H9 (cell line): ENCODE data around the gene S100A16. TPM values are rescaled to one million over a fixed set of nuclear protein-coding genes. Genes with fewer than 3 reads are reported as not detected.
"Not testable (repeated sequence)": the region's sequence is repeated elsewhere in the genome, so short reads cannot be mapped to it uniquely, and the experiment has no call there.

ENCODE experiments used
- DNase-seq: peaks from one replicate; pipeline ENCODE4 v3.0.0-alpha.2; 2017
- H2AFZ ChIP-seq: one replicate; pipeline ENCODE4 v1.6.1; 2013; ENCODE audit warnings: mild to moderate bottlenecking, low read length, control low read depth, moderate library complexity
- H2AK5ac ChIP-seq: 2 replicates; pipeline ENCODE4 v1.6.1; 2013; ENCODE audit warnings: low read length, control low read depth, mixed read lengths; ENCODE audit not compliant: insufficient read length
- H2BK120ac ChIP-seq: one replicate; pipeline ENCODE4 v1.6.1; 2013; ENCODE audit warnings: low read depth, mild to moderate bottlenecking, low read length, control low read depth, inconsistent platforms; ENCODE audit not compliant: poor library complexity, severe bottlenecking
- H2BK12ac ChIP-seq: 2 replicates; pipeline ENCODE4 v1.6.1; 2013; ENCODE audit warnings: low read length, control low read depth, mixed read lengths, low read depth; ENCODE audit not compliant: insufficient read length
- H2BK15ac ChIP-seq: 2 replicates; pipeline ENCODE4 v1.6.1; 2013; ENCODE audit warnings: low read depth, low read length, control low read depth
- H2BK20ac ChIP-seq: one replicate; pipeline ENCODE4 v1.6.1; 2013; ENCODE audit warnings: low read depth, mild to moderate bottlenecking, low read length, control low read depth, inconsistent platforms; ENCODE audit not compliant: poor library complexity, severe bottlenecking
- H2BK5ac ChIP-seq: 2 replicates; pipeline ENCODE4 v1.6.1; 2013; ENCODE audit warnings: low read length, control low read depth, mixed read lengths; ENCODE audit not compliant: insufficient read length
- H3K14ac ChIP-seq: 2 replicates; pipeline ENCODE4 v1.6.1; 2013; ENCODE audit warnings: low read length, control low read depth; ENCODE audit not compliant: insufficient read depth
- H3K18ac ChIP-seq: 2 replicates; pipeline ENCODE4 v1.6.1; 2013; ENCODE audit warnings: low read depth, mild to moderate bottlenecking, mixed read lengths, low read length, control low read depth; ENCODE audit not compliant: insufficient read length
- H3K23ac ChIP-seq: 2 replicates; pipeline ENCODE4 v1.6.1; 2013; ENCODE audit warnings: low read length, control low read depth, mixed read lengths, low read depth; ENCODE audit not compliant: insufficient read length
- H3K23me2 ChIP-seq: 2 replicates; pipeline ENCODE4 v1.6.1; 2013; ENCODE audit warnings: low read depth, mild to moderate bottlenecking, mixed read lengths, low read length, control low read depth; ENCODE audit not compliant: insufficient read length, poor library complexity, severe bottlenecking
- H3K27ac ChIP-seq: 2 replicates; pipeline ENCODE4 v1.5.1; 2013; ENCODE audit warnings: low read length, control low read depth, mixed read lengths, low read depth; ENCODE audit not compliant: insufficient read length
- H3K27me3 ChIP-seq: 2 replicates; pipeline ENCODE4 v1.6.1; 2013; ENCODE audit warnings: low read length, control low read depth, inconsistent platforms; ENCODE audit not compliant: insufficient read depth
- H3K4ac ChIP-seq: 2 replicates; pipeline ENCODE4 v1.6.1; 2013; ENCODE audit warnings: low read depth, mild to moderate bottlenecking, control low read depth, inconsistent platforms, low read length, moderate library complexity
- H3K4me1 ChIP-seq: 2 replicates; pipeline ENCODE4 v1.6.1; 2013; ENCODE audit warnings: low read length, control low read depth, inconsistent platforms; ENCODE audit not compliant: insufficient read depth
- H3K4me2 ChIP-seq: 2 replicates; pipeline ENCODE4 v1.6.1; 2013; ENCODE audit warnings: low read length, control low read depth, mixed read lengths; ENCODE audit not compliant: insufficient read length, insufficient read depth
- H3K56ac ChIP-seq: 2 replicates; pipeline ENCODE4 v1.6.1; 2013; ENCODE audit warnings: low read depth, mild to moderate bottlenecking, mixed read lengths, low read length, control low read depth; ENCODE audit not compliant: insufficient read length
- H3K79me1 ChIP-seq: 2 replicates; pipeline ENCODE4 v1.6.1; 2013; ENCODE audit warnings: low read depth, mild to moderate bottlenecking, moderate library complexity, low read length, control low read depth, inconsistent platforms; ENCODE audit not compliant: insufficient read depth, poor library complexity, severe bottlenecking
- H3K79me2 ChIP-seq: 2 replicates; pipeline ENCODE4 v1.6.1; 2013; ENCODE audit warnings: low read length, control low read depth, inconsistent platforms; ENCODE audit not compliant: insufficient read depth
- H3K9ac ChIP-seq: 2 replicates; pipeline ENCODE4 v1.6.1; 2013; ENCODE audit warnings: low read length, control low read depth, mixed read lengths; ENCODE audit not compliant: insufficient read length; ENCODE audit errors: extremely low read depth
- H3K9me3 ChIP-seq: one replicate; pipeline ENCODE4 v1.6.1; 2013; ENCODE audit warnings: low read depth, low read length, inconsistent platforms; ENCODE audit not compliant: control insufficient read depth
- H3T11ph ChIP-seq: one replicate; pipeline ENCODE4 v1.6.1; 2013; ENCODE audit warnings: mild to moderate bottlenecking, low read length, control low read depth, inconsistent platforms
- H4K20me1 ChIP-seq: one replicate; pipeline ENCODE4 v1.6.1; 2013; ENCODE audit not compliant: control insufficient read depth, insufficient read length, insufficient read depth
- H4K5ac ChIP-seq: 2 replicates; pipeline ENCODE4 v1.6.1; 2013; ENCODE audit warnings: low read depth, mild to moderate bottlenecking, mixed read lengths, low read length, control low read depth; ENCODE audit not compliant: insufficient read length
- H4K8ac ChIP-seq: replicated peaks from 2 replicates; pipeline ENCODE4 v1.6.1; 2013; ENCODE audit warnings: low read length, control low read depth, mixed read lengths, low read depth; ENCODE audit not compliant: insufficient read length
- H4K91ac ChIP-seq: 2 replicates; pipeline ENCODE4 v1.6.1; 2013; ENCODE audit warnings: low read depth, mild to moderate bottlenecking, moderate library complexity, mixed read lengths, low read length, control low read depth; ENCODE audit not compliant: insufficient read length
- H3K27ac Mint-ChIP-seq, 3 experiments: 2 replicates in 2 of 3; 3 replicates in 1 of 3; pipeline ENCODE4 v1.8.0; 2020 to 2021; ENCODE audit warnings: mixed read lengths in 3 of 3, mild to moderate bottlenecking in 1 of 3, moderate library complexity in 1 of 3
- H3K27me3 Mint-ChIP-seq: 2 replicates; pipeline ENCODE4 v1.8.0; 2021; ENCODE audit warnings: low read depth, mild to moderate bottlenecking, moderate library complexity, mixed read lengths
- H3K36me3 Mint-ChIP-seq, 3 experiments: 2 replicates in 2 of 3; 3 replicates in 1 of 3; pipeline ENCODE4 v1.8.0; 2020 to 2021; ENCODE audit warnings: low read depth in 3 of 3, mixed read lengths in 3 of 3; ENCODE audit not compliant: insufficient read depth in 1 of 3
- H3K4me1 Mint-ChIP-seq, 2 experiments: 2 replicates each; pipeline ENCODE4 v1.8.0; 2020; ENCODE audit warnings: mixed read lengths in 2 of 2
- H3K4me3 Mint-ChIP-seq, 2 experiments: 2 replicates in 1 of 2; 3 replicates in 1 of 2; pipeline ENCODE4 v1.8.0; 2020 to 2021; ENCODE audit warnings: mild to moderate bottlenecking in 2 of 2, mixed read lengths in 2 of 2, moderate library complexity in 1 of 2
- H3K9me3 Mint-ChIP-seq, 2 experiments: 2 replicates in 1 of 2; 3 replicates in 1 of 2; pipeline ENCODE4 v1.8.0; 2020; ENCODE audit warnings: mild to moderate bottlenecking in 2 of 2, mixed read lengths in 2 of 2, moderate library complexity in 1 of 2
- CTCF ChIP-seq: fragments of 200-600 bp; sonication (generic); conservative IDR thresholded peaks from 3 replicates; pipeline ENCODE4 v1.8.0; 2021; ENCODE audit warnings: antibody characterized with exemption, mild to moderate bottlenecking
- WGBS: extraction: QIAGEN DNeasy Blood & Tissue Kit; methylation state at CpG from one replicate; pipeline ENCODE4 v1.1.7; 2013; ENCODE audit warnings: missing lambda C conversion rate, low lambda C conversion rate, mixed read lengths; ENCODE audit not compliant: insufficient read length; ENCODE audit errors: extremely low coverage; 5-methylcytosine and 5-hydroxymethylcytosine counted together
- total RNA-seq: library from RNA; stranded (reverse); gene quantifications from 2 replicates; pipeline ENCODE4 v1.2.1, GENCODE V29; 2021

Gene S100A16
- total RNA-seq, 1 experiment from 2014 or later = 8.0 TPM

DNA sequence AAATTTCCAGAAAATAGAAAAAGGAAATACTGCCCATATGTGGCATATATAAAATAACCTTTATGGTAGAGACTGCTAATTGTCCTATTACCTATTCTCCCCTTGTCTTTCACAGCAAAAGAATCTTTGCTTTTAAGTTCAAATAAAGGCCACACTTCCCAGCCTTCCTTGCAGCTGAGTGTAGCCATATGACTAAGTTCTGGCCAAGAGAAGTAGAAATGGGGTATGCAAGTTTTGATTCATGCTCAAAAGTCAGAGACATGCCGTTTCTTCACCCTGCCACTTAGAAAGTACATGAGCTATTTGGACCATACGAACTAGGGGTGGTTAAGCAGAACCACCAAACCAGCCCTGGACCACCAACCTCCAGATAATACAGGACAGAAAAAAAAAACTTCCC is 29.0 kb downstream of the S100A16 start:
- Mint-ChIP-seq H3K27ac (no peak overlapping the region), H3K4me1 (peaks cover 11 to 20% of the 10 kb centered on the region in 2 experiments), H3K4me3 (no peak overlapping the region), H3K9me3 (no peaks in the 10 kb centered on the region), H3K27me3 (no peaks in the 10 kb centered on the region; the same call in 1 of the 2 replicates), H3K36me3 (no peaks in the 10 kb centered on the region)
- no peak overlapping the region for H4K91ac ChIP-seq
- no peak overlapping the region for H3K9ac ChIP-seq
- no peaks in the 10 kb centered on the region for H4K20me1 ChIP-seq
- no peak overlapping the region for H3T11ph ChIP-seq
- DNase-seq = no peak
- no peaks in the 10 kb centered on the region for H3K23me2 ChIP-seq
- H3K27me3 ChIP-seq = no peaks in the 10 kb centered on the region
- H3K4me2 ChIP-seq = no peak overlapping the region
- no peak overlapping the region for H4K8ac ChIP-seq
- no peak overlapping the region for H3K4ac ChIP-seq
- H3K56ac ChIP-seq = no peak overlapping the region
- H2AK5ac ChIP-seq = no peak overlapping the region
- H3K27ac ChIP-seq = no peak overlapping the region
- no peak overlapping the region for H2BK5ac ChIP-seq
- no peak overlapping the region for H2BK120ac ChIP-seq
- H2BK12ac ChIP-seq = no peak overlapping the region
- no peak overlapping the region for H2AFZ ChIP-seq
- H3K79me2 ChIP-seq = no peaks in the 10 kb centered on the region
- TF ChIP-seq CTCF = no peak
- H3K23ac ChIP-seq = no peak overlapping the region
- no peak overlapping the region for H2BK20ac ChIP-seq
- H3K79me1 ChIP-seq = no peaks in the 10 kb centered on the region
- H4K5ac ChIP-seq = no peak overlapping the region
- no CpG with 5 or more reads among the region's 2 CpGs for WGBS
- H3K9me3 ChIP-seq = no peaks in the 10 kb centered on the region
- no peak overlapping the region for H3K14ac ChIP-seq
- H3K4me1 ChIP-seq = no peaks in the 10 kb centered on the region; the same call in 1 of the 2 replicates
- H3K18ac ChIP-seq = no peak overlapping the region
- H2BK15ac ChIP-seq = no peak overlapping the region

- H3K9me3 ChIP-seq, H3K23me2 ChIP-seq, H3K27ac ChIP-seq, H3K23ac ChIP-seq, H2BK15ac ChIP-seq, H4K8ac ChIP-seq, H3K4me1 ChIP-seq, H2BK5ac ChIP-seq, H3T11ph ChIP-seq, H3K14ac ChIP-seq, H4K5ac ChIP-seq, H4K91ac ChIP-seq, H3K9ac ChIP-seq, H3K27me3 ChIP-seq, H3K79me1 ChIP-seq, H2BK120ac ChIP-seq, H3K4me3 Mint-ChIP-seq, H2AFZ ChIP-seq, H3K56ac ChIP-seq, H3K36me3 Mint-ChIP-seq, H4K20me1 ChIP-seq, H3K18ac ChIP-seq, DNase-seq, H3K27me3 Mint-ChIP-seq, H2BK12ac ChIP-seq, H2AK5ac ChIP-seq, H3K79me2 ChIP-seq, H3K4me2 ChIP-seq, H2BK20ac ChIP-seq, H3K27ac Mint-ChIP-seq, H3K9me3 Mint-ChIP-seq, H3K4ac ChIP-seq: not testable (repeated sequence)
- peaks cover 16 to 24% of the 10 kb centered on the region in 2 experiments for H3K4me1 Mint-ChIP-seq
- WGBS = no CpG with 5 or more reads among the region's 3 CpGs
Measured at GRCh38 chr1:153583514-153583913, 29.4 kb downstream of the S100A16 start.
